K562 treated with DMSO at 1 percent for 48 hours (cell line): ENCODE data around the gene KLLN. TPM values are rescaled to one million over a fixed set of nuclear protein-coding genes. Genes with fewer than 3 reads are reported as not detected.

Experiments
- total RNA-seq: library from RNA; unstranded; fragments of 300-600 nt; gene quantifications from 2 replicates; pipeline ENCODE4 v1.2.3, GENCODE V29; 2022; ENCODE audit warnings: low replicate concordance; ENCODE audit errors: extremely low read depth

The KLLN gene, protein sequence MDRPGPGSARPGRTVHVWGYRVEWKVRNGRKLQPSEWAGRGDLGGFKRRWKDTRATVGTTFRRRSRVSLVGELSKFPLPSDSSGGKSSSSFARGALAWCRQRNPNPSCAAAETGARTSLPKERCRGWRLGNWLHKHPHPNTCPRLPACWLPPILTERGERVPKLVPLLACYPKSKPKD
- total RNA-seq, result not detected in 2 replicates

GRCh38 chr10:87863053-87863943 lies at the start of gene KLLN, which contains the start of gene PTEN:
KLLN (minus strand) TSS chr10:87863533; CDS start chr10:87862487, 1,046 bp downstream.
PTEN (plus strand) TSS chr10:87863625; CDS start chr10:87864470, 845 bp downstream.

DNA sequence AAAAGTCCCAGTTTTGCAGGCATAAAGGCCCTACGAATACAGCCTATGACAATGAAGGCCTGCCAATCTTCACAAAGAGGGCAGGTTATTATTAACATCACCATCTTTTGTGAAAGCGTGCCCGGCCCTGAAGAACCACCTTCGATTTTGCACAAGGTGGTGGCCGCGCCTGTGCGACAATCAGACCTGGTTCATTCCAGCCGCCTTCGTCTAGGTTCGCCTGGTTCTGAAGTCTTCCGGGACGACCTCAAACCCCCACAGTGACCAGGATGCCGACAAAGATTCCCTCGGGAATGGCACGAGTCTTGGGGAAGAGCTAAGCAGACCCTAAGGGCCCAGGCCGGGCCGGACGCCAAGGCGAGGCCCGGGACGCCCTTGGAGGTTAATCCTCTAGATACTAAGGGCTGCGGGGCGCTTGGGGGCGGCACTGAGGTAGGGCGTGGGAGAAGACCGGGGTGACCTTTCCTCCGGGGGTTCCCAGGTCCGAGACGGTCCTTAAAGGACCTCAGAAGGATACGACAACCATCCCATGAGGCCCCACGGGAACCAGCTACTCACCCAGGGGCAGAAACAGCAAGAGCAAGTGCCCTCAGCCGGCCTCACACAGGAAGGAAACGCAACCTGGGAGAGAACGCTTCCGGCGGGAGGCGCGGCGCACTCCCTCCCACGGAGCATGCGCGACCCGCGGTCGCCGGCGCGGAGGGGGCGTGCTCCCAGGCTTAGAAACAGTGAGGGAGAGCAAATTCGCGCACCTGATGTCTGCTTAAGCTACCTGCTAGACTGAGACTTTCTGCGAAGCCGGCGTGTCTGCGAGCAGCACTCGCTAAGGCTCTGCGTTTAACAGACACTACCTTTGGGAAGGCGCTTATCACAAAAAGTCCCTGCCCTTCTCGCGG lies 45.5 kb downstream of the KLLN start, which contains the start of gene ATAD1:
TSS of gene ATAD1 (minus strand) at position 618 of the 896 bp plus-strand sequence. CDS start 3,627 bp downstream, outside the sequence.

Other genes with a start within 250 kb of the KLLN start
- gene PAPSS2, start 203.7 kb downstream of the KLLN start, total RNA-seq, result not detected in 2 replicates
- gene ATAD1, start 45.3 kb downstream of the KLLN start, total RNA-seq, result not detected in 2 replicates
- gene PTEN, start 92 bp upstream of the KLLN start, total RNA-seq, result not detected in 2 replicates